Posterior cingulate gyrus (tissue), 11 donors: ENCODE measurements around the gene CEP19.
"Not testable (repeated sequence)": the region's sequence is repeated elsewhere in the genome, so short reads cannot be mapped to it uniquely, and the experiment has no call there.

Experiments used
- DNase-seq, 10 donors: peaks; one replicate each; pipeline versions ENCODE4 v3.0.0 to v3.0.0-alpha.2; 2020 to 2021; ENCODE audit warnings: mixed read lengths in 3 of 10
- intact Hi-C: fragments of 100-400 bp; cut with DNase I; formaldehyde crosslinking; loops from one replicate; pipeline ENCODE4 v1.15.1; 2023

CEP19 gene

GRCh38 chr3:196711838-196712513 lies at the start of gene CEP19, which contains the start of gene PIGX:
TSS of gene CEP19 (minus strand) at chr3:196712250. CDS start at chr3:196708657, 3,593 bp downstream.
TSS of gene PIGX (plus strand) at chr3:196712377.
- peak; percentile 78 to 99 (median 89) for DNase-seq
- intact Hi-C loops: loop anchor here (1.0 kb wide), 2 partner anchors 155 to 230 kb away; partner anchors contain the start of genes NCBP2 and SENP5

GRCh38 chr3:196757876-196758739 lies 46.1 kb upstream of the CEP19 start:
- intact Hi-C loops: no loop called here
- DNase-seq: no peak

GRCh38 chr3:196756732-196757131 lies 44.7 kb upstream of the CEP19 start:
- intact Hi-C loops: no loop called here
- no peak for DNase-seq

- DNase-seq: no peak
- intact Hi-C loops: no loop called here
Measured at GRCh38 chr3:196754091-196754981, 42.3 kb upstream of the CEP19 start.

GRCh38 chr3:196753201-196753600 lies 41.2 kb upstream of the CEP19 start:
- intact Hi-C loops: no loop called here
- peak in 1 of 10 donors; percentile 40 for DNase-seq

- no peak for DNase-seq
- intact Hi-C loops: no loop called here
Measured at GRCh38 chr3:196749125-196749524, 37.1 kb upstream of the CEP19 start.

- intact Hi-C loops: loop anchor here (5.0 kb wide), 1 partner anchor 124 kb away; the partner anchor contains the start of gene SENP5
- peak in 1 of 10 donors; percentile 34 for DNase-seq
Measured at GRCh38 chr3:196743569-196743968, 31.5 kb upstream of the CEP19 start.

GRCh38 chr3:196741249-196741889 lies 29.3 kb upstream of the CEP19 start:
- intact Hi-C loops: loop anchor here (5.0 kb wide), 1 partner anchor 126 kb away; the partner anchor contains the start of gene SENP5

GRCh38 chr3:196740481-196741248 lies 28.6 kb upstream of the CEP19 start:
- intact Hi-C loops: loop anchor here (5.0 kb wide), 1 partner anchor 127 kb away; the partner anchor contains the start of gene SENP5
- DNase-seq: peak in 7 of 10 donors; percentile 11 to 83 (median 31)

More at GRCh38 chr3:196741249-196741889, 29.3 kb upstream of the CEP19 start:
- no peak for DNase-seq

- intact Hi-C loops: loop anchor here (5.0 kb wide), 1 partner anchor 127 kb away; the partner anchor contains the start of gene SENP5
- peak; percentile 87 to 99 (median 94) for DNase-seq
Measured at GRCh38 chr3:196739671-196740480, 27.8 kb upstream of the CEP19 start, which contains the start of gene PAK2. TSS of gene PAK2 (plus strand) at chr3:196739857. CDS start at chr3:196782647, 42,790 bp downstream.

GRCh38 chr3:196737655-196738054 lies 25.6 kb upstream of the CEP19 start:
- DNase-seq: no peak
- intact Hi-C loops: no loop called here

GRCh38 chr3:196736670-196737374 lies 24.8 kb upstream of the CEP19 start:
- no peak for DNase-seq
- intact Hi-C loops: no loop called here

- intact Hi-C loops: no loop called here
- DNase-seq: no peak
Measured at GRCh38 chr3:196735751-196736150, 23.7 kb upstream of the CEP19 start.

GRCh38 chr3:196726788-196727675 lies 15.0 kb upstream of the CEP19 start:
- intact Hi-C loops: no loop called here
- no peak for DNase-seq

GRCh38 chr3:196721097-196721496 lies 9.0 kb upstream of the CEP19 start:
- no peak for DNase-seq
- intact Hi-C loops: no loop called here

GRCh38 chr3:196717162-196717561 lies 5.1 kb upstream of the CEP19 start:
- DNase-seq, intact Hi-C loops: not testable (repeated sequence)
